Panc1 (cell line): ENCODE measurements around the gene CALHM3. TPM values are rescaled to one million over a fixed set of nuclear protein-coding genes. Genes with fewer than 3 reads are reported as not detected.

ENCODE experiments used
- ATAC-seq: fragments of 200-7000 bp; cut with Tn5 transposase; 2 replicates; pipeline ENCODE4 v1.9.1; 2020; ENCODE audit warnings: mild to moderate bottlenecking, moderate library complexity
- BruUV-seq: library from RNA; stranded (reverse); fragments of 400-500 nt; replicated peaks from 2 replicates; lab custom pipeline; 2021; lab: Mats Ljungman, UMichigan
- CTCF ChIA-PET: fragments of 300-600 bp; sonication (Branson Sonifier 250); formaldehyde crosslinking; loops from one replicate; lab custom pipeline; 2022; ENCODE audit warnings: antibody characterized with exemption; lab: Charles Lee
- POLR2A ChIA-PET: fragments of 300-600 bp; sonication (Branson Sonifier 250); formaldehyde crosslinking; loops from one replicate; lab custom pipeline; 2022; ENCODE audit warnings: antibody characterized with exemption; lab: Charles Lee
- DNase-seq: peaks from one replicate; pipeline ENCODE4 v3.0.0-alpha.2; 2010; ENCODE audit warnings: low read depth, low spot score
- H3K27ac ChIP-seq: 2 replicates; pipeline ENCODE4 v1.5.1; 2011; ENCODE audit warnings: mild to moderate bottlenecking, low read length, inconsistent platforms
- H3K27me3 ChIP-seq: fragments of 200-500 bp; sonication (Bioruptor generic); 2 replicates; pipeline ENCODE4 v1.6.0; 2014; ENCODE audit warnings: low read length, inconsistent platforms; ENCODE audit not compliant: control insufficient read depth, insufficient read depth
- H3K36me3 ChIP-seq: fragments of 200-500 bp; sonication (Bioruptor generic); 2 replicates; pipeline ENCODE4 v1.5.1; 2014; ENCODE audit warnings: inconsistent platforms, mild to moderate bottlenecking, low read length, moderate library complexity; ENCODE audit not compliant: control insufficient read depth, insufficient read depth
- H3K4me1 ChIP-seq: 2 replicates; pipeline ENCODE4 v1.5.1; 2011; ENCODE audit warnings: inconsistent platforms, mild to moderate bottlenecking, low read length, moderate library complexity; ENCODE audit not compliant: control insufficient read depth, insufficient read depth
- H3K4me3 ChIP-seq, 2 experiments: 2 replicates each; pipeline ENCODE4 v1.5.1; 2011 to 2012; ENCODE audit warnings: low read depth in 2 of 2, low read length in 2 of 2, mild to moderate bottlenecking in 2 of 2, inconsistent platforms in 1 of 2, moderate library complexity in 1 of 2
- H3K9me3 ChIP-seq: fragments of 200-500 bp; sonication (Bioruptor generic); 2 replicates; pipeline ENCODE4 v1.5.1; 2014; ENCODE audit warnings: low read depth, mild to moderate bottlenecking, inconsistent platforms, low read length, moderate library complexity; ENCODE audit not compliant: control insufficient read depth, insufficient read depth
- CTCF ChIP-seq: fragments of 450-650 bp; IDR thresholded peaks from 2 replicates; pipeline ENCODE4 v1.5.1; 2017; ENCODE audit warnings: mild to moderate bottlenecking
- POLR2AphosphoS5 ChIP-seq: IDR thresholded peaks from 2 replicates; pipeline ENCODE4 v1.6.1; 2012; ENCODE audit warnings: mild to moderate bottlenecking, low read depth, low read length, moderate library complexity
- SIN3A ChIP-seq: IDR thresholded peaks from 2 replicates; pipeline ENCODE4 v1.6.1; 2012; ENCODE audit warnings: low read depth, mild to moderate bottlenecking, low read length, moderate library complexity, borderline replicate concordance; ENCODE audit not compliant: insufficient read depth
- TCF7L2 ChIP-seq: IDR thresholded peaks from 2 replicates; pipeline ENCODE4 v1.6.1; 2011; ENCODE audit warnings: mild to moderate bottlenecking, low read depth, low read length, inconsistent platforms
- in situ Hi-C: cut with HindIII; loops from 2 replicates; pipeline ENCODE4 v1.10.0; 2016; ENCODE audit warnings: low sequenced_read_pairs, low pct_unique_long_range_greater_than_20kb
- intact Hi-C: fragments of 100-400 bp; cut with micrococcal nuclease; formaldehyde crosslinking; loops from one replicate; pipeline ENCODE4 v1.10.0; 2022; ENCODE audit not compliant: unreplicated experiment
- total RNA-seq: library from RNA; stranded (reverse); gene quantifications from one replicate; pipeline ENCODE4 v1.2.1, GENCODE V29; 2021; ENCODE audit not compliant: unreplicated experiment
- TF ChIP-seq, protein P1 (sequence below), 2 experiments: IDR thresholded peaks; 2 replicates each; pipeline ENCODE4 v1.6.1; 2011 to 2012; ENCODE audit warnings: low read depth in 2 of 2, control low read depth in 1 of 2, low read length in 1 of 2, mild to moderate bottlenecking in 1 of 2, moderate library complexity in 1 of 2; ENCODE audit not compliant: insufficient read depth in 1 of 2

The CALHM3 gene
- total RNA-seq, 1 experiment from 2014 or later, result not detected

DNA sequence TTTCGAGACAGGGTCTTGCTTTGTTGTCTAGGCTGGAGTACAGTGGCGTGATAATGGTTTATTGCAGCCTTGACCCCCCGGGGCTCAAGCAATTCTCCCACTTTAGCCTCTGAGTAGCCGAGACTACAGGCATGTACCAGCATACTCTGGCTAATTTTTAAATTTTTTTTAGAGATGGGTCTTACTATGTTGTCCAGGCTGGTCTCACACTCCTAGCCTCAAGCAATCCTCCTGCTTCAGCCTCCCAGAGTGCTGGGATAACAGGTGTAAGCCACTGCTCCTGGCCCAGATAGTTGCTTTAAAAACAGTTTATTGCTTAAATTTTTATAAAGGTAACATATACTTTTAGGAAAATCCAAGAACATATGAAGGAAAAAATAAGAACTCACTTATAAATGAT, 40.8 kb upstream of the CALHM3 start:
- BruUV-seq, result no TSS peak
- no peak for TF ChIP-seq POLR2AphosphoS5
- no peak for TF ChIP-seq TCF7L2
- no peak for TF ChIP-seq SIN3A
- TF ChIP-seq CTCF, result no peak
- TF ChIP-seq, protein P1, sequence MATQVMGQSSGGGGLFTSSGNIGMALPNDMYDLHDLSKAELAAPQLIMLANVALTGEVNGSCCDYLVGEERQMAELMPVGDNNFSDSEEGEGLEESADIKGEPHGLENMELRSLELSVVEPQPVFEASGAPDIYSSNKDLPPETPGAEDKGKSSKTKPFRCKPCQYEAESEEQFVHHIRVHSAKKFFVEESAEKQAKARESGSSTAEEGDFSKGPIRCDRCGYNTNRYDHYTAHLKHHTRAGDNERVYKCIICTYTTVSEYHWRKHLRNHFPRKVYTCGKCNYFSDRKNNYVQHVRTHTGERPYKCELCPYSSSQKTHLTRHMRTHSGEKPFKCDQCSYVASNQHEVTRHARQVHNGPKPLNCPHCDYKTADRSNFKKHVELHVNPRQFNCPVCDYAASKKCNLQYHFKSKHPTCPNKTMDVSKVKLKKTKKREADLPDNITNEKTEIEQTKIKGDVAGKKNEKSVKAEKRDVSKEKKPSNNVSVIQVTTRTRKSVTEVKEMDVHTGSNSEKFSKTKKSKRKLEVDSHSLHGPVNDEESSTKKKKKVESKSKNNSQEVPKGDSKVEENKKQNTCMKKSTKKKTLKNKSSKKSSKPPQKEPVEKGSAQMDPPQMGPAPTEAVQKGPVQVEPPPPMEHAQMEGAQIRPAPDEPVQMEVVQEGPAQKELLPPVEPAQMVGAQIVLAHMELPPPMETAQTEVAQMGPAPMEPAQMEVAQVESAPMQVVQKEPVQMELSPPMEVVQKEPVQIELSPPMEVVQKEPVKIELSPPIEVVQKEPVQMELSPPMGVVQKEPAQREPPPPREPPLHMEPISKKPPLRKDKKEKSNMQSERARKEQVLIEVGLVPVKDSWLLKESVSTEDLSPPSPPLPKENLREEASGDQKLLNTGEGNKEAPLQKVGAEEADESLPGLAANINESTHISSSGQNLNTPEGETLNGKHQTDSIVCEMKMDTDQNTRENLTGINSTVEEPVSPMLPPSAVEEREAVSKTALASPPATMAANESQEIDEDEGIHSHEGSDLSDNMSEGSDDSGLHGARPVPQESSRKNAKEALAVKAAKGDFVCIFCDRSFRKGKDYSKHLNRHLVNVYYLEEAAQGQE (IDR thresholded peaks at IDR 0.05; ENCODE audit: insufficient read depth in 1 of 2, low read depth in 2 of 2, low read length in 1 of 2), result no peak
- H3K4me3 ChIP-seq, result no peak overlapping the region
- no peaks in the 10 kb centered on the region for H3K27me3 ChIP-seq
- ChIA-PET POLR2A (no interaction called here), CTCF (no interaction called here)
- in situ Hi-C loops (no loop called here), intact Hi-C loops (no loop called here)
- DNase-seq, result no peak
- no peak overlapping the region for H3K27ac ChIP-seq
- ATAC-seq, result no peak
- no peaks in the 10 kb centered on the region for H3K9me3 ChIP-seq
- no peaks in the 10 kb centered on the region for H3K36me3 ChIP-seq
- H3K4me1 ChIP-seq, result peaks cover 3% of the 10 kb centered on the region; the same call in 1 of the 2 replicates

DNA sequence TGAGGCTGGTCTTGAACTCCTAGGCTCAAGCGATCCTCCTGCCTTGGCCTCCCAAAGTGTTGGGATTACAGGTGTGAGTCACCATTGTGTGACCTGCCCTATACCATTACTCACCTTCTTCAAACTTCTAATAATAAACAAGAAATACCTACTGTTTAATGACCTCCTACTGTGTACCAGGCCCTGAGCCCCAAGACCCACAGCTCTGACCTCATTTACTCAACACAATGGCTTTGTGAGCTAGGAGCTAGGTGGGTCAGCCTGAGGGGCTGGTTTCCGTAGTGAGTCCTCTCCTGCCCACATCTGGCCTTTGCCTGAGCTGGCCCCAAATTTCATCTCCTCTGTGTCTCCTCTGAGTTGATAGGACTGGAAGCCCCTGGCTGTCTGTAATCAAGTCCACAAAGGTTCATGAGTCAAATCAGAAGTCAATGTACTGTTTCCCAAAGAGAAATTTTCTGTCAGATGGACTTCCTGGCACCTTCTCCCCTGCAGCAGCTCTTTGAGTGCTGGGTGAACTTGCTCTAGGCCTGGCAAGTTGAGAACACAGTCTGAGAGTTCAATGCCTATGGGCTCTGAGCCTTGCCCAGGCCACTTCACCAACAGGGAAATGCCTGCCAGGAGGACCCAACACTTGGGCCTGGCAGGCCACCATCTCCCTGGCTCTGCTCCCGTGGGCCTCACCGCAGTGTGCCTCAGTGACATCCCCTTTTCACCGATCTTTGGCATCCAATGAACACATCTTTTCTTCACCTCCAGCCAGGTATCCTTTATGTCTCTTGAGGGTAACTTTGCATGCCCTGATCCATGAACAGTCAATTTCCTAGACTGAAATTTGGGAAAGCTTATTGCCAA, 38.4 kb upstream of the CALHM3 start:
- H3K27ac ChIP-seq, result no peak overlapping the region
- H3K36me3 ChIP-seq, result no peaks in the 10 kb centered on the region
- DNase-seq (no peak), ATAC-seq (no peak)
- no peak overlapping the region for H3K4me3 ChIP-seq
- intact Hi-C loops, result no loop called here
- peaks cover 3% of the 10 kb centered on the region; the same call in 1 of the 2 replicates for H3K4me1 ChIP-seq
- H3K9me3 ChIP-seq, result no peaks in the 10 kb centered on the region
- TF ChIP-seq SIN3A (no peak), TCF7L2 (no peak), POLR2AphosphoS5 (no peak), CTCF (no peak)
- TF ChIP-seq, protein P1 (IDR thresholded peaks at IDR 0.05; ENCODE audit: insufficient read depth in 1 of 2, low read depth in 2 of 2, low read length in 1 of 2), result no peak
- no peaks in the 10 kb centered on the region for H3K27me3 ChIP-seq
- in situ Hi-C loops, result no loop called here
- POLR2A ChIA-PET, result no interaction called here
- CTCF ChIA-PET, result no interaction called here
- BruUV-seq, result no TSS peak
